Activated naive CD4-positive, alpha-beta T cell (primary cell): ENCODE data around the gene STARD7.
A peak's percentile ranks its signal among the peaks of the same experiment; 100 is the strongest.

ENCODE experiments used
- DNase-seq, 4 experiments: peaks; one replicate each; lab custom pipeline; 2025; lab: John Stamatoyannopoulos, UW

STARD7 gene

DNA sequence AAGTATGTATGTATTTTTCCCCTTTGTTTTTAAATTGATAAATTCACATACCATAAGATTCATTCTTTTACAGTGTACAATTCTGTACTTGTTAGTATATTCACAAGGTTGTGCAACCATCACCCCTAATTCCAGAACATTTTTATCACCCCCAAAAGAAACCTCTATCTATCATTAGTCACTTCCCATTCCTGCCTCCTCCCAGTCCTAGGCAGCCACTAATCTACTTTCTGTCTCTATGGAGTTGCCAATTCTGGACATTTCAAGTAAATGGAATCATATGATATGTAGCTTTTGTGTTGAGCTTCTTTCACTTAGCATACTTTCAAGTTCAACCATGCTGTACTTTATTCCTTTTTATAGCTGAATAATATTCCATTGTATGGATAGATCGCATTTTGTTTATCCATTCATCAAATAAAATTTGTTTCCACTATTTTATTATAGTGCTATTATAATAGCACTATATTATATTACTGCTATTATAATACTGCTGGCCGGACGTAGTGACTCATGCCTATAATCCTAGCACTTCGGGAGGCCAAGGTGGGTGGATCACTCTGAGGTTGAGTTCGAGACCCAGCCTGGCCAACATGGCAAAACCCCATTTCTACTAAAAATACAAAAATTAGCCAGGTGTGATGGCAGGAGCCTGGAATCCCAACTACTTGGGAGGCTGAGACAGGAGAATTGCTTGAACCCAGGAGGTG lies 10.9 kb downstream of the STARD7 start:
- no peak for DNase-seq

DNA sequence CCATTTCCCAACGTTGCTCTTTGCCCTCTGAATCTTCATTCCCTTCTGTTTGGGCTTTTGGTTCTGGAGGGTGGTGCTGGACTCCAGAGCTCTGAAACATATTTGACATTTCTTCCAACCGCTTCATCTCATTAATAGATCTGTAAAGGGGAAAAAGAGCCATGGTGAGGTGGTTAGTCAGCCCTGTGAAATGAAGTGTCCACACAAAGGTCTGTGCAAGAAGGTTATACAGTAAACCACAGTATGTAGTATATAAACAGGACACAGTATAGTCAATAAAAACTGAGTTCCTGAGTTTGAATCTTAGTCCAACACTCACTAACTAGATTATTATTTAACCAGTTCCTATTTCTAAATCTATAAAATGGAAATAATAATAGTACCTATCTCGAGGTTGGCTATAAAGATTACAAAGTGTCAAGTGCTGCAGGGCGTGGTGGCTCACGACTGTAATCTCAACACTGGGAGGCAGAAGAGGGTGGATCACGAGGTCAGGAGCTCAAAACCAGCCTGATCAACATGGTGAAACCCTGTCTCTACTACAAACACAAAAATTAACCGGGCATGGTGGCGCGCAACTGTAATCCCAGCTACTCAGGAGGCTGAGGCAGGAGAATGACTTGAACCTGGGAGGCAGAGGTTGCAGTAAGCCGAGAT lies 13.1 kb downstream of the STARD7 start:
- DNase-seq, result no peak

DNA sequence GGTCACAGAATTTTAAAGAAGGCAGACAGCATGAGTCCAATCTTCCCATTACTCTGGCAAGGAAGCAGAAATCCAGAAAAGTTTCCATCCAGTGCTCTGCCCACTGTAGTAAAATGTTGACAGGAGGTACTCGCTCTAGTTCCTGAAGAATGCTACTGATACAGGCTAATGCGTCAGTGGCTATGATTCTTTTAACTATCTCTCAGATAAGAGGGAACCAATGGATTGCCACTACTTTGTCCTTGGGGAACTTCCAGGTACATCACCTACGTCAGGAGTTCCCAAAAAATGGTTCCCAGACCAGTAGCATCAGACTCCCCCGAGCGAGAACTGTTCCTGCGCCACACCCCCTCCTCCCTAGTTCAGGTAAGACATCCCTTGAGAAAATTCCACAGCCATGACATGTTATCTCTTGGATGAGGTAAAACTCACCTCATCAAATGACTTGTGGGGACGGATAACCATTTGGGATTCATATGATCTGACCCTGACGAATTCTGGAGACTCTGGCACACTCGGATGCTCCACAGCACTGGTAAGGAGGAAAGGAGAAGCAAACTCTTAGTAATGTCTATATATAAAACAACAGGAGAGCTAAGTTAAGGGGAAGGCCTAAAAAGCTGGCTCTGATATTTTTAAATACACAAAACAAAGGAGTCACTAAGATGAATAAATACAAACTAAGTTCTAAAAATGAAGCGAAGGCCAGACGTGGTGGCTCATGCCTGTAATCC lies 16.5 kb downstream of the STARD7 start:
- no peak for DNase-seq

DNA sequence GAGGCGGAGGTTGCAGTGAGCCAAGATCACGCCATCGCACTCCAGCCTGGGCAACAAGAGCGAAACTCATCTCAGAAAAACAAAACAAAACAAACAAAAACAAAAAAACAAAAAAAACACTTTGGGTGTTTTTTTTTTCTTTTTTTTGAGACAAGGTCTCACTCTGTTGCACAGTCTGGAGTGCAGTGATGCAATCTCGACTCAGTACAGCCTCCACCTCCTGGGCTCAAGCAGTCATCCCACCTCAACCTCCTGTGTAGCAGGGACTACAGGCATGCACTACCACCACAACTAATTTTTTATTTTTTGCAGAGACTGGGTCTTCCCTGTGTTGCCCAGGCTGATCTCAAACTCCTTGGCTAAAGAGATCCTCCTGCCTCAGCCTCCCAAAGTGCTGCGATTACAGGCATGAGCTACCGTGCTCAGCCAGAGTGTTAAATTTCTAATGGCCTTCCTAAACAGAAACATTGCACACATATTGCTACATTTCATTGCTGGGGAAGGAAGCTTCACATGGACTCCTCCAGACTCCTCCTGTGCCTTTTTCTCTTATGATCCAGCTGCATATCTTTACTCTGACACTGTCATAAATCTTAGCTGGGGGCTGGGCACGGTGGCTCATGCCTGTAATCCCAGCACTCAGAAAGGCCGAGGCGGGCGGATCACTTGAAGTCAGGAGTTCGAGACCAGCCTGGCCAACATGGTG lies 19.7 kb downstream of the STARD7 start:
- DNase-seq, result no peak

DNA sequence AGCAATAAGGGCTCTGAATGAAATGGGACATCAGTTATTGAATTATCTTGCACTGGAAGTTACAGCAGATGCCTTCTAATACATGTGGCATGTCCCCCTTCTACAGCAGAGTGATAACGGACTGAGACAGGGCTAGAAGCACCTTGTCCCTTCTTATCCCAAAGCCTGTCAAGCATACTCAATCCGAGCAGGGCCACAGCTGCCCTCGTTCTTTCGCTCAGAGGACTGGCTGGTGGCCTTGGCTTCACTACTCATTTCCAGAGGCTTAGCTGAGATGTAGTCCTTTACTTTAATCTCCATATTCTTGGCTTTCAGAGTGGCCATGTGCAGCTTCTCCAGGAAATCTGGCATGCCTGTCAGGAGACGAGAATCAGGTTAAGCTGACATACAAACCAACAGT lies 22.1 kb downstream of the STARD7 start:
- DNase-seq, result no peak

DNA sequence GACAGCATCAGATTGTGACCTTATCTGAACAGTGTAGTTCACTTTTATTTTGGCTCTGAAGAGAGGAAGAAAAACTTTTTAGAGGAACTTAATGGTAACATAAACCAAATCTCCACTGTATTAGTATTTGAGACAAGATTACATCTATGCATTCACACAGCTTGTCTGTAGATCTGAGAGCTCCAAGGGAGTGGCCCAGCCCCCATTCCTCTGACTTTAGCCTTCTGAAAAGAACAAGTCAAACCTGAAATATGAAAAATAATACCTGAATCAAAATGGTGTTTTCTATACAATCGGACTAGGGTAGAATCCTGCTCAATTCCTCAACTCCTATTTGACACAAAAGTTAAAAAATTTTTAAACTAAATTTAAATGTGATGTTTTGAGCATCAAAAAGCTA lies 23.1 kb downstream of the STARD7 start:
- no peak for DNase-seq

DNA sequence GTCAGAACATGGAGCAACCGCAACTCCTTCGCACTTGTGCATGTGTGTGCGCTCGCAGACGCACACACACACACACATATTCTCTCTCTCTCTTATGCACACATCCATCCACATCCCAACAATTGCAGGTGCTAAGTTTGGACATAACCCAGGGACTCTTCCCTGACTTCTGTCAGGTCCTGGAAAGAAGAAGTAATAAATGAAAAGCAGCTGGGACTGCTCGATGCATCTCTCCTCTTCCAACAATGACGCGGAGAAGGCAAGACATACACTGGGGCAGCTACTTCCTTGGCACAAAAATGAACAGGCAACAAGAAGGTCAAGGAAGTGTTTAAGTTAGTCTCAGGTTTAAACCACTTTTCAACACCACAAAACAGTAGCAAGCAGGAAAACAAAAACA lies 23.6 kb downstream of the STARD7 start:
- DNase-seq, result no peak

DNA sequence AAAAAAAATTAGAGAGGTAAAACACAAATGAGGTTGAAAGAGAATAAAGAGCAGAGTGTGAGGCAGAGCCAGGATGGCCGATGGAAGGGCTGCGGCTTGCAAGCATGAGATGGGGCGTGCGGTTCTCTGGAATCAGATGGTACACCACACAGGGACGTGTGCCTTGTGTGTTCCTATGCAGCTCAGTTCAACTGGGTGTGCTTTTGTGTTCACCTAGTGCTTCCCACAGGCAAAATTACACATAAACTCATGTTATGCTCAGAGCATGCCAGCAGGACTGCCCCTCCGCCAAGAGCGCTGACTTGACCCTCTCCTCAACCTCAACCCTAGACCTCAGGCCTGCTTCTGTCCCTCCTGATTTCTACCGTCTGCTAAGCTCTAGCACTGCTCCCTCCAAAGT lies 24.4 kb downstream of the STARD7 start:
- no peak for DNase-seq

DNA sequence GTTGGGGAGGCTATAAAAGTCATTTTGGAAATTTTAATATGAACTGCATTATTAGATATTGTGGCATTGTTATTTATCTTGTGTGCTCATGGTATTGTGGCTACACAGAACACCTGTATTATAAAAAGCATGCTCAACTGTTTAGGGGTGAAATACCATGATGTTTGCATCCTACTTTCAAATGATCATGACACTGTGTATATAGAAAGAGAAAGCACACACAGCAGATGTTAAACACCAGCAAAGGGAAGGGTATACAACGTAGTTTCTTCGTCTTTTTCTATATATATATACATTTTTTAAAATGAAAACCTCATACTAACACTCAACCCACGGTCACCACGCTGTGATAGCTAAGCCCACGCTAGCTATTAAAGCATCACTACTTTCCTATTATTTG lies 27.1 kb downstream of the STARD7 start:
- DNase-seq, result no peak

DNA sequence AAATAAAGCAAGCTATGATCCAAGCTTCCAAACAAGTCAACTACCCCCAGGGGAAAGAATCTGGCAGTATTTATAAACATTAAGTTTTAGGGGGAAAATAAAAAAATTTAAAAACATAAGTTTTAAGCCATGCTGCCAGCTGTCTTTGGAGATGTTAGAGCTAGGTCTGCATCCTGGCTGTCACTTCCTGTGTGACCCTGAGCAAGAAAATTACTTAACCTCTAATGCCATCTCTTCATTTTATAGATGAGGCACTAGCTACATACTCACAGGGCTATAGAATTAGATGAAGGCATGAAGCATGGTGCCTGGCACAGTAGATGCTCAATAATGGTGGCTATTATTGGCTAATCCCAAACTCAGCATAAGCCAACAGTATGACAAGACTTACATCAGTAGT lies 28.1 kb downstream of the STARD7 start:
- DNase-seq, result no peak

DNA sequence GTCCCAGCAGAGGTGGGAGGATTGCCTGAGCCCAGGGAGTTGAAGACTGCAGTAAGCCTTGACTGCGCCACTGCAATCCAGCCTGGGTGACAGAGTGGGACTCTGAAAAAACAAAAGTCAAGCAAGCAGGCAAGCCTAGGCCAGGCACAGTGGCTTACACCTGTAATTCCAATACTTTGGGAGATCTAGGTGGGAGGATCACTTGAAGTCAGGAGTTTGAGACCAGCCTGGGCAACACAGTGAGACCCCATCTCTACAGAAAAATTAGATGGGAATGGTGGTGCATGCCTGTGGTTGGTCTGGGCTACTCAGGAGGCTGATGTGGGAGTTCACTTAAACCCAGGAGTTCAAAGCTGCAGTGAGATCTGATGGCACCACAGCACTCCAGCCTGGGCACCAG lies 28.6 kb downstream of the STARD7 start:
- no peak for DNase-seq

DNA sequence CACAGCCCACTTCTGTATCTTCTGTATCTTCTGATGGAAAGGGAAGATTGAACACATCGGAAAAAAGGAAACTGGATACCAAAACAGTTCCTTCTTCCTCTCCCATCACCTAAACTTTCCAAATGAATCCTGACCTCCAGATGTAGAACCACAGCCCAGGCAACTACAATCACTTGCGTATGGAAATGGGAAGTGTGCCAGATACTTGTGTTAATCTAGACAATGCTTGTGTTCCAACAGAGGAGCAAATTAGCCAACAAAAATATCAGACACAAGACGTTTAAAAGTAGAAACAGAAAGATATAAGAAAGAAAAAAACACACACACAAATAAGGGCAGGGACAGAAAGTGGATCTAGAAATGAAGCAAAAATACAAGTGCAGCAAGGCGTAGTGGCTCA lies 32.0 kb downstream of the STARD7 start:
- no peak for DNase-seq

DNA sequence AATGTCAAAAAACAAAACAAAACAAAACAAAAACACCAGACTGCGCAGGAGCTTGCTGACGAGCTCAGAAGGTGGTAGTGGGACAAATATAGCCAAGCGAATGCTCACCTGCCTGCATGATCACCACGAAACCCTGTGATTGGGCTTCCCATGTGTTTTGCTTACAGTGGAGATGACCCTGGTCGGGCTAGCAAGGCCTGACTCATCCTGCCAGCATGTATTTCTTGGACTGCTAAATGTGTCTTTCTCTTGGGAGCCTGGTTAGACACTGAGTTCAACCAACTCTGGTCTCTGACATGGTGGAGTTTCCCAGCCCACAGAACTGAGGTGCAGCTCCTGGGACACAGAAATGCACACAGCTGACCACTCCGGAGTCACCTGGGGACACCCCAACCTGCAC lies 32.7 kb downstream of the STARD7 start:
- DNase-seq, result no peak

DNA sequence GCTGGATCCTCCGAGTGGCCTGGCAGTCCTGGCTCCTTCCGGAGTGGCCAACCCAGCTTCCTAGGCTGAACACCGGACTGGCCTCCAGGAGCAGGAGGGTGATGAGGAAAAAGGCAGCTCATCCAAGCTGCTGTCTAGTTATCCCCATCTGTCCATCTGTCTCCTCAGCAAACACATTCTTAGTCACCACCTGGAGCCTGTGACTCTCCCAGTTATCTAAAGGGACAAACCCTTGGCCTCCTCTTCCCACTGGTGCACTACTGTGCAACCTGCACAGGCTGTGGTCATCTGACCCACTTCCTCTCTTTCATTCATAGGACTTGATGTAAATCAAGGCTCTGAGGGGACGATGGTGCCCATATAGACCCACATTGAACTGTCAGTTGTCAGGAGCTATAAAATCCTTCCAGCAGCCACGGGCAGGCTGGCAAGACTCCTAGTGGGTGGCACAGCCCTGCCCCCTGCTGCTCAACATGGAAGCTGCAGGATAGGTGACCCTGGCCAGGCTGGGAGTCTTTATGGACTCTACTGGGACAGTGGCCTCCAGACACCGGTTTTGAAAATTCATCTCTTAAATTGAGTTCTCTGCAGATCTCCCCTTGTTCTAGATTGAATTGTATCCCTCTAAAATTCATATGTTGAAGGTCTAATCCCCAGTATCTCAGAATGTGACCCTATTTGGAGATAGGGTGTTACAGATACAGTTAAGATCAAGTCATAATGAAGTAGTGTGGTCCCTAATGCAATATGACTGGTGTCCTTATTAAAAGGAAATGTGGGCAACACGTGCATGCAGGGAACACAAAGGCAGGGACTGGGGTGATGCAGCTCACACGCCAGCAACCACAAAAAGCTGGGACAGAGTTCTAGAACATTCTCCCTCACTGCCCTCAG lies 34.1 kb downstream of the STARD7 start:
- peak; percentile 59 to 78 (median 74) for DNase-seq

DNA sequence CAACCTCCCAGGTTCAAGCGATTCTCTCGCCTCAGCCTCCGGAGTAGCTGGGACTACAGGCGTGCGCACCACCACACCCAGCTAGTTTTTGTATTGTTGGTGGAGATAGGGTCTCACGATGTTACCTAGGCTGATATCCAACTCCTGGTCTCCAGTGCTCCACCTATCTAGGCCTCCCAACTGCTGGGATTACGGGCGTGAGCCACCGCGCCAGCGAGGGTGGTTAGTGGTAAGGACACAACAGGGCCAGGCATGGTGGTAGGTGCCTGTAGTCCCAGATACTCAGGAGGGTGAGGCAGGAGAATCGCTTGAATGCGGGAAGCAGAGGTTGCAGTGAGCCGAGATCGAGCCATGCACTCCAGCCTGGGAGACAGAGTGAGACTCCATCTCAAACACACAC lies 36.8 kb downstream of the STARD7 start:
- no peak for DNase-seq

DNA sequence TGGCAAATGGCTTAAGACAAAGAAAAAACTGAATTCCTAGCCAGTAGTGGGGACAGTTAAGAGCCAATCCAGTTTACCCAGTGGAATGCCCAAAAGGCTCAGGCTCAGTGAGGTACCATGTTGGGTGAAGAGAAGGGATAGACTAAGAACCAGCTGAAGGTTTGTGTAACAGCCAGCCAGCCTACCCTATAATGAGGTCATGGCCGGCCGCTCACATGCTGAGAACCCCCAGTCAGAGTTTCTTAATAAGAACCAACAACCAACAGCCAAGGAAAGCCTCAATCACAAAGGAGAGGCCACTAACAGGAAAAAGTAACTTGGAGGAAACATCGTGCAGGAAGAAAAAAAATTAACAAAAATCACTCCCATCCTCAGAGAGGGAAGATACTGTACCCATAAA lies 38.0 kb downstream of the STARD7 start:
- no peak for DNase-seq

DNA sequence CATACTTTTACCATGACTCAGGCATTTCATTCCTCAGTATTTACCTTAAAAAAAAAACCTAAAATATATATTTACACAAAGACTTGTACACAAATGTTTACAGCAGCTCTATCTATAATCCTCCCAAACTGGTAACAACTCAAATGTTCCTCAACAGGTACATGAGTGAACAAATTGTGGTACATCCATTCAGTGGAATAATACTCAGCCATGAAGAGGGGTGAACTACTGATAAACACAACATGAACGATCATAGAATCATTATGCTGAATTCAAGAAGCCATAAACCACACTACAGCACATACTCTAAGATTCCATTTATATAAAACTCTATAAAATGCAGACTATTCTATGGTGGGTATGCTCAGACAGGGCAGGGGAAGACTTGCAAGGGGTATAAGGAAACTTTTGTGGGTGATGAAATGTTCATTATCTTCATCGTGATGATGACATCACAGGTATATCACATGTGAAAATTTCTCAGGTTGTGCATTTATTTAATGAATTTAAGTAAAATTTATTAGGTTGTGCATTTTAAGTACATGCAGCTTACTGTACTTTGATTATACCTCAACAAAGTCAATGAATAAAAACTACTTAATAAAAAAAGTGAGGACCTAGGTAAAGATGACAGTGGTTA lies 38.6 kb downstream of the STARD7 start:
- DNase-seq, result no peak

DNA sequence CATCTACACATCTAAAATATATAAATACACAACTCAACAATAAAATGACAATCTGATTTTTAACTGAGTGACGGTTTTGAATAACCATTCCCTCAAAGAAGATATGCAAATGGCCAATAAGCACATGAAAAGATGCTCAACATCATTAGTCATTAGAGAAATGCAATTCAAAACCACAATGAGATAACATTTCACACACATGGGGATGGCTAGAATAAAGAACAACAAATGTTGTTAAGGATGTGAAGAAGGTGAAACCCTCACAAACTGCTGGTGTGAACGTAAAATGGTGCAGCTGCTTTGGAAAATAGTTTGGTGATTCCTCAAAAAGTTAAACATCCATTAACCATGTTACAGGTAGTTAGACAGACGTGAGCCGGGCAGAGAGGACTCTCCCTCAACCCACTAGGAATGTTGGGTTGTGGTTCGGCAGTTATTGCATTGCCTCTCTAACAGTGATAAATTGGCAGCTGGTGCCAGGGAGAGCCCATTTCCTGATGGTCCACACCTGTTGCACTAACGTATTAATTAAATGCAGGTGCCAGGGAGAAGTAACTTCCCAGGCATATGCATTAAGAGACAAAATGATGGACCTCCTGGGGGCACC lies 41.1 kb downstream of the STARD7 start:
- DNase-seq, result no peak

DNA sequence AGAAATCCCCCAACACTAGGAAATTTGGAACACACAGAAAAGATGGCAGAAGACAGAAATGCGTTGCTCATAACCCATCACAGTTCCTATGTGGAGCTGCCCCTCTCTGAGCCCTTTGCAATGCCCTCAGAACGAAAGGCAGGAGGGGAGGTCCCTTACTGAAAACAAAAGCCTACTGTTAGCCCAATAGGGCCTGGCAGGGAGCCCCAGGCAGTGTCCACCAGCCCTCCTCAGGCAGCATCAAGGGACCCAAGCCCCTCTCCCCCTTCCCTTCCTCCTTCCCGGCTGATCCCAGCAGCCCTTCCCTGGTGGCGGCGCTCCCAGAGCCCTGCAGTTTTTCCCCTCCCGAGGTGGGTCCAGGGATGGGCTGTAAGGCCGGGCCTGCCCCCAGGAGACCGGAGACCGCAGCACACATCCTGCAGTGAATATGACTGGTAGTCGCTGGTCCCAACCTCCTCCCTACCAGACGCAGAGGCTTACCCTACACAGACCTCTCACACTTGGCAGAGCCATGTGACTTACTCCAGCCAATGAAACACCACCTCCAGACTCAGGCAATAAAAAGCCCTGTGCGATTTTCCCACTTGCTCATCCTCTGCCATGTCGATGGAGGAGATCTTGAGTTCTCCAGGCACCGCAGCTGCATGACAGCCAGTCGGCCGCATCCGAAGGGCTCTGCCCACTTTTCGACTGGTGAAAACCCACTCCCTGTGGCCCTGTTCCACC lies 44.0 kb downstream of the STARD7 start:
- DNase-seq, result no peak
